GM23338 (cell line): ENCODE data around the gene LONRF2. TPM values are rescaled to one million over a fixed set of nuclear protein-coding genes. Genes with fewer than 3 reads are reported as not detected.

ENCODE experiments used
- ATAC-seq: fragments of 200-7000 bp; cut with Tn5 transposase; 3 replicates; pipeline ENCODE4 v1.9.1; 2020
- DNase-seq: peaks from one replicate; pipeline ENCODE4 v3.0.0-alpha.2; 2015; ENCODE audit warnings: low spot score
- H2AFZ ChIP-seq: fragments of 200-600 bp; sonication (generic); 2 replicates; pipeline ENCODE4 v1.8.0; 2016; ENCODE audit warnings: antibody characterized with exemption, mild to moderate bottlenecking, moderate library complexity
- H3F3A ChIP-seq: fragments of 200-600 bp; sonication (generic); replicated peaks from 2 replicates; pipeline ENCODE4 v1.8.0; 2017; ENCODE audit warnings: antibody characterized with exemption, mixed run types, low read depth
- H3K27ac ChIP-seq: fragments of 200-600 bp; sonication (generic); 2 replicates; pipeline ENCODE4 v1.6.1; 2016; ENCODE audit warnings: low read depth
- H3K27me3 ChIP-seq: fragments of 200-600 bp; sonication (generic); 2 replicates; pipeline ENCODE4 v1.8.0; 2016; ENCODE audit warnings: mild to moderate bottlenecking, mixed run types, moderate library complexity; ENCODE audit not compliant: insufficient read depth
- H3K36me3 ChIP-seq: fragments of 200-600 bp; sonication (generic); 2 replicates; pipeline ENCODE4 v1.8.0; 2016; ENCODE audit warnings: mild to moderate bottlenecking; ENCODE audit not compliant: insufficient read depth
- H3K4me1 ChIP-seq: fragments of 200-600 bp; sonication (generic); 2 replicates; pipeline ENCODE4 v1.8.0; 2016; ENCODE audit warnings: mild to moderate bottlenecking, moderate library complexity; ENCODE audit not compliant: insufficient read depth
- H3K4me2 ChIP-seq: fragments of 200-600 bp; sonication (generic); 2 replicates; pipeline ENCODE4 v1.7.1; 2017; ENCODE audit warnings: mixed run types
- H3K4me3 ChIP-seq: fragments of 200-600 bp; sonication (generic); 2 replicates; pipeline ENCODE4 v1.6.1; 2016; ENCODE audit warnings: mixed run types
- H3K79me2 ChIP-seq: fragments of 200-600 bp; sonication (generic); replicated peaks from 2 replicates; pipeline ENCODE4 v1.8.0; 2017; ENCODE audit warnings: mild to moderate bottlenecking; ENCODE audit not compliant: insufficient read depth
- H3K9me2 ChIP-seq: fragments of 200-600 bp; sonication (generic); 2 replicates; pipeline ENCODE4 v1.8.0; 2017; ENCODE audit not compliant: insufficient read depth
- H4K20me1 ChIP-seq: fragments of 200-600 bp; sonication (generic); replicated peaks from 2 replicates; pipeline ENCODE4 v1.8.0; 2017; ENCODE audit warnings: mild to moderate bottlenecking; ENCODE audit not compliant: insufficient read depth
- H3K27ac Mint-ChIP-seq: 2 replicates; pipeline ENCODE4 v1.8.0; 2020; ENCODE audit warnings: inconsistent platforms, mild to moderate bottlenecking, moderate library complexity, mixed read lengths
- H3K27me3 Mint-ChIP-seq: 3 replicates; pipeline ENCODE4 v1.8.0; 2022; ENCODE audit warnings: low read depth, mild to moderate bottlenecking, moderate library complexity, mixed read lengths, inconsistent platforms; ENCODE audit not compliant: insufficient read depth, poor library complexity
- H3K36me3 Mint-ChIP-seq: 3 replicates; pipeline ENCODE4 v1.8.0; 2021; ENCODE audit warnings: low read depth, mild to moderate bottlenecking, inconsistent platforms, moderate library complexity, mixed read lengths
- H3K4me1 Mint-ChIP-seq: 3 replicates; pipeline ENCODE4 v1.8.0; 2020; ENCODE audit warnings: mild to moderate bottlenecking, inconsistent platforms, mixed read lengths
- H3K4me3 Mint-ChIP-seq: 3 replicates; pipeline ENCODE4 v1.8.0; 2021; ENCODE audit warnings: moderate library complexity, mild to moderate bottlenecking, inconsistent platforms, mixed read lengths
- H3K9me3 Mint-ChIP-seq: 3 replicates; pipeline ENCODE4 v1.8.0; 2020; ENCODE audit warnings: moderate library complexity, mild to moderate bottlenecking, inconsistent platforms, mixed read lengths
- CREB1 ChIP-seq: fragments of 250-450 bp; sonication (Bioruptor Pico); IDR thresholded peaks from 2 replicates; pipeline ENCODE4 v1.5.0; 2020; ENCODE audit warnings: low read depth, mild to moderate bottlenecking, moderate library complexity
- CTCF ChIP-seq, 2 experiments: fragments of 200-600 bp in 1 of 2; sonication (generic) in 1 of 2; conservative IDR thresholded peaks; 2 replicates each; pipeline versions ENCODE4 v1.5.1 to v1.6.1; 2016 to 2017; ENCODE audit warnings: antibody characterized with exemption in 2 of 2, low read depth in 2 of 2, mild to moderate bottlenecking in 2 of 2, moderate library complexity in 1 of 2
- ETS1 ChIP-seq: IDR thresholded peaks from 2 replicates; pipeline ENCODE4 v1.6.1; 2016; ENCODE audit warnings: antibody characterized with exemption
- EZH2 ChIP-seq: fragments of 200-600 bp; sonication (generic); IDR thresholded peaks from one replicate; pipeline ENCODE4 v1.8.0; 2017; ENCODE audit warnings: antibody characterized with exemption, mild to moderate bottlenecking, low read depth; ENCODE audit not compliant: unreplicated experiment
- EZH2phosphoT487 ChIP-seq: fragments of 200-600 bp; sonication (generic); IDR thresholded peaks from one replicate; pipeline ENCODE4 v1.8.1; 2018; ENCODE audit warnings: antibody characterized with exemption; ENCODE audit not compliant: unreplicated experiment
- JUNB ChIP-seq: IDR thresholded peaks from one replicate; pipeline ENCODE4 v1.6.1; 2016; ENCODE audit warnings: antibody characterized with exemption; ENCODE audit not compliant: unreplicated experiment
- NANOG ChIP-seq: IDR thresholded peaks from 2 replicates; pipeline ENCODE4 v1.6.1; 2016; ENCODE audit warnings: antibody characterized with exemption, borderline replicate concordance
- POLR2AphosphoS5 ChIP-seq: IDR thresholded peaks from 2 replicates; pipeline ENCODE4 v1.6.1; 2016; ENCODE audit warnings: antibody characterized with exemption, low read depth
- REST ChIP-seq: IDR thresholded peaks from one replicate; pipeline ENCODE4 v1.6.1; 2018; ENCODE audit warnings: antibody characterized with exemption; ENCODE audit not compliant: unreplicated experiment
- STAT1 ChIP-seq: IDR thresholded peaks from one replicate; pipeline ENCODE4 v1.6.1; 2016; ENCODE audit warnings: antibody characterized with exemption; ENCODE audit not compliant: unreplicated experiment
- ZNF114 ChIP-seq: fragments of 250-450 bp; sonication (Bioruptor Pico); IDR thresholded peaks from 2 replicates; pipeline ENCODE4 v1.5.0; 2020; ENCODE audit warnings: mild to moderate bottlenecking, moderate library complexity
- ZNF331 ChIP-seq: fragments of 250-450 bp; sonication (Bioruptor Pico); IDR thresholded peaks from 2 replicates; pipeline ENCODE4 v1.5.0; 2020; ENCODE audit warnings: low read depth, mild to moderate bottlenecking, moderate library complexity
- ZNF462 ChIP-seq: fragments of 250-450 bp; sonication (Bioruptor Pico); IDR thresholded peaks from 2 replicates; pipeline ENCODE4 v1.5.0; 2020; ENCODE audit warnings: mild to moderate bottlenecking, moderate library complexity
- polyA plus RNA-seq: library from polyadenylated mRNA; unstranded; fragments of >200 nt; fragmentation: Nextera tagmentation; extraction: Ambion mirVana; gene quantifications from 2 replicates; pipeline ENCODE4 v1.2.1, GENCODE V29; 2016
- total RNA-seq: library from RNA; depleted of rRNA; stranded (reverse); fragments of >200 nt; shearing (Covaris generic); gene quantifications from 2 replicates; pipeline ENCODE4 v1.2.3, GENCODE V29; 2014

Gene LONRF2
- total and polyA plus RNA-seq, 2 experiments from 2014 or later: 0.05 to 0.24 TPM

GRCh38 chr2:100273387-100273786, 48.9 kb downstream of the LONRF2 start:
- no peak for ATAC-seq
- H2AFZ ChIP-seq: no peak overlapping the region

More at GRCh38 chr2:100273387-100273786, 48.9 kb downstream of the LONRF2 start:
- no peaks in the 10 kb centered on the region for H3K36me3 ChIP-seq
- H3K4me2 ChIP-seq: no peak overlapping the region
- H3K27me3 ChIP-seq: no peaks in the 10 kb centered on the region
- H3K27ac Mint-ChIP-seq: no peak overlapping the region
- no peak for DNase-seq
- TF ChIP-seq POLR2AphosphoS5 (no peak), JUNB (no peak), ZNF331 (CRISPR knock-in tag) (no peak), NANOG (no peak), CTCF (conservative IDR thresholded peaks at IDR 0.05; ENCODE audit: low read depth in 2 of 2) (no peak), REST (no peak), EZH2phosphoT487 (no peak), CREB1 (CRISPR knock-in tag) (no peak), STAT1 (no peak), ETS1 (no peak), EZH2 (no peak), ZNF462 (CRISPR knock-in tag) (no peak), ZNF114 (no peak)
- H3K4me1 Mint-ChIP-seq: no peaks in the 10 kb centered on the region
- H3K4me3 Mint-ChIP-seq: no peak overlapping the region
- H3K4me1 ChIP-seq: no peaks in the 10 kb centered on the region
- H3K9me3 Mint-ChIP-seq: peaks cover 6% of the 10 kb centered on the region
- no peaks in the 10 kb centered on the region for H4K20me1 ChIP-seq
- H3K79me2 ChIP-seq: no peaks in the 10 kb centered on the region
- H3K4me3 ChIP-seq: no peak overlapping the region
- H3F3A ChIP-seq: no peaks in the 10 kb centered on the region
- H3K36me3 Mint-ChIP-seq: no peaks in the 10 kb centered on the region
- H3K27ac ChIP-seq: no peak overlapping the region
- H3K9me2 ChIP-seq: peaks cover 7% of the 10 kb centered on the region; the same call in 1 of the 2 replicates
- peaks cover 7% of the 10 kb centered on the region for H3K27me3 Mint-ChIP-seq
